GM21381 (cell line): Measurements from ENCODE around the gene HCFC2.

Experiments
- ATAC-seq: cut with Tn5 transposase; IDR thresholded peaks from one replicate; pipeline ENCODE4 v1.9.1; 2021; ENCODE audit warnings: mild to moderate bottlenecking, moderate library complexity; ENCODE audit not compliant: unreplicated experiment

The HCFC2 gene

GRCh38 chr12:104056419-104056972 is 7.8 kb upstream of the HCFC2 start:
- no peak for ATAC-seq

DNA sequence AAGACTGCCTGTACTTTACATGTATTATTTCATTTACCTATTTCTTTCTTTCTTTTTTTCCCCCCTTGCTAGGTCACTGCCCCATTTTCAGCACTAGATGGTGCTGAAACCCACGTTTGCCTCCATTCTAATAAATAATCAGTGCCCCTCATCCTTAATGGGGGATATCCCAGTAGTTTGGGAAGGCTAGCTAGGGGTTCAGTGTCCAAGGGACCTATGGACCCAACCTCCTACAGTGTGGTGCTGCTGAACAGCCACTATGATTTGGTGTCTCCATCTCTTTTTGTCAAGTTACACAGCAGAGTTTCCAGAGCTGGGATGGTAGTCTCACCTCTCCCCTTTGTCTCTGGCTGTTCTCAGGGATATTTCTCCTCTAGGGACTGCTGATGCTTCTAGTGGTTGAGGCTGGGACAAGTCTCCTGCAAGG is 6.5 kb upstream of the HCFC2 start:
- no peak for ATAC-seq

DNA sequence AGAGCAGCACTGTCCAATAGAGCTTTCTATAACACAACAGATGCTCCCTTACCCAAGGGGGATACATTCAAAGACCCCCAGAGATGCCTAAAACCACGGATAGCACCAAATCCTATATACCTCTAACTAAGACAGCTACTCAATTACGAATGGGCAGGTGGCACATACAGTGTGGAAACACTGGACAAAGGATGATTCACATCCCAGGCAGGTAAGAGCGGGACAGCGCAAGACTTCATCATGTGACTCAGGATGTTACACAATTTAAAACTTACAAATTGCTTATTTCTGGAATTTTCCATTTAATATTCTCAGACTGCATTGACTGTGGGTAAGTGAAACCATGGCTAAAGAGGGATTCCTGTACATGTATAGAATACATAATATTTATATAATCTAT is 5.5 kb upstream of the HCFC2 start:
- no peak for ATAC-seq

- ATAC-seq: no peak
Measured at GRCh38 chr12:104059963-104060362, 4.4 kb upstream of the HCFC2 start.

GRCh38 chr12:104060791-104061190 is 3.5 kb upstream of the HCFC2 start:
- no peak for ATAC-seq

DNA sequence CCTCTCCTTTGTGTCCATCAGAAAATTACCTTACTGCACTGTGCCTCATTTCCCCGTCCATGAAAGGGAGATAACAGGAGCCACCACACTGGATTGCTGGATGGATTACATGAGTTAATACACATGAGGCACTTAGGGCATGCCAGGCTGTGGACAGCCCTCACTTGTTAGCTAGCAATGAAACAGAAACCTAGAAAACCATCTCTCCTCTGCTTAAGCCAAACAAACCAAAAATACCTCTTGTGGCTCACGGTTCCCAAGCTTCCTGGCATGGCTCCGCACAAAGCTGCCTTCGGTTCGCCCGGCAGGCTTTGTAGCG is 660 bp upstream of the HCFC2 start:
- ATAC-seq: peak; percentile 31

- no peak for ATAC-seq
Measured at GRCh38 chr12:104064842-104065427, 604 bp downstream of the HCFC2 start.

- ATAC-seq: no peak
Measured at GRCh38 chr12:104072099-104072498, 7.8 kb downstream of the HCFC2 start.

- ATAC-seq: no peak
Measured at GRCh38 chr12:104073699-104074098, 9.4 kb downstream of the HCFC2 start.

DNA sequence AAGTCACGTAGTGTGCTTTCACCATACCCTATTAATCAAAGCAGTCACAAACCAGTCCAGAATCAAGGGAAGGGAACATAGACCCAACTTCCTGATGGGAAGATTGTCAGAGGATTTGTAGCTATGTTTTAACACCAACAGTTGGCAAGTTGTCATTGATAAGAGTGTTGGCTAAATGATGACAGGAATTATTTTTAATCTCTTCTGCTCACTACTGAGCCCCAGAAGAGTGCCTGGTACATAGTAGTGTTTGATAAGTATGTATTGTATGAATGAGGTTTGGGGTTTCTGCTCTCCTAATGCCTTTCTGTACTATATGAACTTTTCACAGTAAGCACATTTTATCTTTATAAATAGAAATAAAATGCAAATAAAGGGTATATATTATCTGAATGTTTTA is 14.7 kb downstream of the HCFC2 start:
- no peak for ATAC-seq

- no peak for ATAC-seq
Measured at GRCh38 chr12:104080764-104081163, 16.4 kb downstream of the HCFC2 start.

DNA sequence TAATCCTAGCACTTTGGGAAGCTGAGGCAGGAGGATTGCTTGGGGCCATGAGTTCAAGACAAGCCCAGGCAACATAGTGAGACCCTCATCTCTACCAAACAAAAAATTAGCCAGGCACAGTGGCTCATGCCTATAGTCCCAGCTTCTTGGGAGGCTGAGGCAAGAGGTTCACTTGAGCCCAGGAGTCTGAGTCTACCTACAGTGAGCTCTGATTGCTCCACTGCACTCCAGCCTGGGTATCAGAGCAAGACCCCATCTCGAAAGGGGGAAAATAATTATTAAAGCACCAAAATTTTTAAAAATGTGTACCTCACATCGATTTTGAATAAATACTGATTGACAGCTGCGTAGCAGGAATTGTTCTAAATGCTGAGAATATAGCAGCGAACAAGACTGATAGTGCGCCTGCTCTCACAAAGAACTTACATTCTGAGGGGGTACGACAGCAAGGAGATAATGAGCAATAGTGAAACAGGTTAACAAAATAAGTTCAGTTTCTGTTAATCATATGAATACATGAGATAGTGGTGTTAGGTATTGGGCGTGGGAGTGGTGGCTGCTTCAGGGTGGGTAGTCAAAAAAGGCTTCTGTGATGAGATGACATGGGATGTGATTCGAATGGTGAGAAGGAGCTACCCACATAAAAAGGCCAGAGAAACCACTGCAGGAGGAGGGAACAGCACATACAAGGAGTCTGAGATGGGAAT is 19.6 kb downstream of the HCFC2 start:
- peak; percentile 76 for ATAC-seq

GRCh38 chr12:104090685-104091084 is 26.4 kb downstream of the HCFC2 start:
- no peak for ATAC-seq

- ATAC-seq: no peak
Measured at GRCh38 chr12:104091136-104091535, 26.8 kb downstream of the HCFC2 start.

- no peak for ATAC-seq
Measured at GRCh38 chr12:104094284-104094683, 30.0 kb downstream of the HCFC2 start.

DNA sequence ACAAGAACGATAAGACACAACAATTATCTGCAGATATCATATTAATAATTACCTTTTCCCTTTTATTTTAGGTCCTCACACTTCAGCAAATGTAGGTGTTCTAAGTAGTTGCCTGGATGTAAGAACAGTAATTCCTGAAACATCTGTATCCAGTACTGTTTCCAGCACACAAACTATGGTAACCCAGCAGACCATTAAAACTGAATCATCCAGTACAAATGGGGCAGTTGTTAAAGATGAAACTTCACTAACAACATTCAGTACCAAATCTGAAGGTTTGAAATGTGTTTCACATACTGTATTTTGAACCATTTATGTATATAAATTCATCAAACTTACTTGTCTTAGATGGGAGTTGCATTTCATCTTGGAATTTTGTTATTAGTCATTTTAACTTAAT is 31.0 kb downstream of the HCFC2 start:
- ATAC-seq: no peak

GRCh38 chr12:104097954-104098353 is 33.6 kb downstream of the HCFC2 start:
- ATAC-seq: no peak

- no peak for ATAC-seq
Measured at GRCh38 chr12:104105461-104105860, 41.1 kb downstream of the HCFC2 start.

- ATAC-seq: no peak
Measured at GRCh38 chr12:104106965-104107364, 42.6 kb downstream of the HCFC2 start.

GRCh38 chr12:104108755-104109445 is 44.6 kb downstream of the HCFC2 start:
- ATAC-seq: no peak

DNA sequence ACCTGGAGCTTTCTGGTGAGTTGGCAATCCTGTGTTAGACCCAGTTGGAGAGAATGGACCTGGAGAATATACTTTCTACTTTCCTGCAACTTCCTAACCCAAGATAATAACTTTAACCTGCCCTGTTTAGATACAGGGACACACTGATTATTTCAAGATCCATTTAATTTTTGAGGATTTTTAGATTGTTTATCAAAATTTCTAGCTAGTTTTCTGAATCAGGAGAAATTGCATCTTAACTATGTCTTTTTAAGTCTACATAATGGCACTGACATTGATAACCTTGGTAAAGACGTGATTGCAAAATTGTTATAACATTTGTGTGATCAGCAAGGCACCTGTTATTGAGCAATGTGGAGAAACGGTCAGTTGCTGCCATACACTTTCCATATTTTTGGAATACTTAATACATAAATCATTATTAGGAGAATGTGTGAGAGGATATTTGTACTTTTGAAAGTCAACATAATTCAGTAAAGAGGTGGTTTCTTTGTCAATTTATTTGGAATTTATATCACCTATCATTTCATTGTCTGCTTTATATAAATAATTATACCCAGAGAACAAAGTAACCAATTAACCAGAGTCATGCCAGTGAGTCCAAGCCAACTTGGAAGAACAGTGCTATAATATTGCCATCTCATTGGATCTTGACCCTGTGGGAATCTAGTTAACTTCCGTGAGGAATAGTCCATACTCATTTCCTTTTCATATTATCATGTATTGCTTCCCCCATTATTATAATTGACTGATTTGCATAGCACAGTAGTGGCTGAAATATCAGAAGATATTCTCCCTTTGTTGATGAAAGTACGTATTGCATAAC is 45.3 kb downstream of the HCFC2 start:
- no peak for ATAC-seq
